Ectodermal cell (in vitro differentiated cells): ENCODE results near the gene LANCL1. TPM values are rescaled to one million over a fixed set of nuclear protein-coding genes. Genes with fewer than 3 reads are reported as not detected.

Experiments used
- H3K27ac ChIP-seq: 2 replicates; pipeline ENCODE4 v1.7.0; 2013; ENCODE audit warnings: mild to moderate bottlenecking, low read depth, low read length; ENCODE audit not compliant: insufficient read depth, poor library complexity, severe bottlenecking
- H3K27me3 ChIP-seq: 2 replicates; pipeline ENCODE4 v1.7.0; 2013; ENCODE audit warnings: mild to moderate bottlenecking, low read length; ENCODE audit not compliant: insufficient read depth, control insufficient read depth, poor library complexity, severe bottlenecking
- H3K36me3 ChIP-seq: one replicate; pipeline ENCODE4 v1.7.0; 2013; ENCODE audit warnings: low read length; ENCODE audit not compliant: control insufficient read depth, insufficient read depth
- H3K4me1 ChIP-seq: one replicate; pipeline ENCODE4 v1.7.0; 2013; ENCODE audit warnings: low read length; ENCODE audit not compliant: control insufficient read depth, insufficient read depth
- H3K4me3 ChIP-seq: 2 replicates; pipeline ENCODE4 v1.7.0; 2013; ENCODE audit warnings: low read depth, low read length, control low read depth; ENCODE audit not compliant: insufficient read depth
- H3K9me3 ChIP-seq: 2 replicates; pipeline ENCODE4 v1.7.0; 2013; ENCODE audit warnings: mild to moderate bottlenecking, low read length, moderate library complexity; ENCODE audit not compliant: control insufficient read depth
- WGBS, 2 experiments: methylation state at CpG; one replicate each; pipeline ENCODE4 v1.1.7; 2013; ENCODE audit warnings: missing lambda C conversion rate in 2 of 2; 5-methylcytosine and 5-hydroxymethylcytosine counted together
- polyA plus RNA-seq, 4 experiments: library from polyadenylated mRNA; stranded (reverse); fragments of 50-300 nt; gene quantifications; one replicate each; pipeline ENCODE4 v1.2.3, GENCODE V29; 2013

LANCL1 gene
- polyA plus RNA-seq (2013, experiment 1 of 4), result 73.8 TPM
- 87.7 TPM for polyA plus RNA-seq (2013, experiment 2 of 4)
- polyA plus RNA-seq (2013, experiment 3 of 4), result 62.1 TPM
- 67.6 TPM for polyA plus RNA-seq (2013, experiment 4 of 4)

- H3K9me3 ChIP-seq, result no peaks in the 10 kb centered on the region
- peaks cover 9% of the 10 kb centered on the region for H3K36me3 ChIP-seq
- no peak within 1 kb of the TSS for H3K27ac ChIP-seq
- 1 to 2% methylated on average over 43 to 48 of the region's 49 CpGs for WGBS, 2 experiments
- no peaks in the 10 kb centered on the region for H3K27me3 ChIP-seq
- H3K4me1 ChIP-seq, result no peaks in the 10 kb centered on the region
- peak within 1 kb of the TSS; percentile 72 for H3K4me3 ChIP-seq
Measured at GRCh38 chr2:210476194-210477128, at the start of gene LANCL1. Gene LANCL1, minus strand, starts transcription at chr2:210476759. Its CDS starts 363 bp downstream, at chr2:210476396.

- H3K4me1 ChIP-seq, result no peaks in the 10 kb centered on the region
- H3K27me3 ChIP-seq, result no peaks in the 10 kb centered on the region
- no peaks in the 10 kb centered on the region for H3K9me3 ChIP-seq
- no peak overlapping the region for H3K4me3 ChIP-seq
- no peak overlapping the region for H3K27ac ChIP-seq
- no peaks in the 10 kb centered on the region for H3K36me3 ChIP-seq
Measured at GRCh38 chr2:210524533-210524932, 48.0 kb upstream of the LANCL1 start.

GRCh38 chr2:210523650-210524289, 47.2 kb upstream of the LANCL1 start:
- no peaks in the 10 kb centered on the region for H3K9me3 ChIP-seq
- no peaks in the 10 kb centered on the region for H3K27me3 ChIP-seq
- no peaks in the 10 kb centered on the region for H3K36me3 ChIP-seq
- H3K4me1 ChIP-seq, result no peaks in the 10 kb centered on the region
- 93 to 94% methylated on average over 4 of the region's 4 CpGs for WGBS, 2 experiments
- H3K4me3 ChIP-seq, result no peak overlapping the region
- H3K27ac ChIP-seq, result no peak overlapping the region

- Histone ChIP-seq H3K4me3 (no peak overlapping the region), H3K9me3 (no peaks in the 10 kb centered on the region), H3K27ac (no peak overlapping the region), H3K36me3 (no peaks in the 10 kb centered on the region), H3K27me3 (no peaks in the 10 kb centered on the region), H3K4me1 (no peaks in the 10 kb centered on the region)
Measured at GRCh38 chr2:210522399-210522798, 45.8 kb upstream of the LANCL1 start.

GRCh38 chr2:210519594-210519993, 43.0 kb upstream of the LANCL1 start:
- H3K27ac ChIP-seq, result no peak overlapping the region
- no peaks in the 10 kb centered on the region for H3K36me3 ChIP-seq
- no peaks in the 10 kb centered on the region for H3K9me3 ChIP-seq
- H3K4me1 ChIP-seq, result no peaks in the 10 kb centered on the region
- H3K27me3 ChIP-seq, result no peaks in the 10 kb centered on the region
- WGBS, 2 experiments, result 95 to 97% methylated on average over 5 of the region's 5 CpGs
- H3K4me3 ChIP-seq, result no peak overlapping the region

- no peaks in the 10 kb centered on the region for H3K36me3 ChIP-seq
Measured at GRCh38 chr2:210517264-210517663, 40.7 kb upstream of the LANCL1 start.

GRCh38 chr2:210515911-210516310, 39.4 kb upstream of the LANCL1 start:
- 41 to 47% methylated on average over 2 of the region's 2 CpGs for WGBS, 2 experiments
- no peak overlapping the region for H3K4me3 ChIP-seq
- H3K27ac ChIP-seq, result no peak overlapping the region
- H3K36me3 ChIP-seq, result no peaks in the 10 kb centered on the region
- H3K4me1 ChIP-seq, result no peaks in the 10 kb centered on the region
- H3K9me3 ChIP-seq, result no peaks in the 10 kb centered on the region
- H3K27me3 ChIP-seq, result no peaks in the 10 kb centered on the region

More at GRCh38 chr2:210517264-210517663, 40.7 kb upstream of the LANCL1 start:
- Histone ChIP-seq H3K4me1 (no peaks in the 10 kb centered on the region), H3K27ac (no peak overlapping the region), H3K4me3 (no peak overlapping the region), H3K9me3 (no peaks in the 10 kb centered on the region), H3K27me3 (no peaks in the 10 kb centered on the region)
- 96 to 100% methylated on average over 4 of the region's 4 CpGs for WGBS, 2 experiments

- H3K4me3 ChIP-seq, result no peak overlapping the region
- H3K27me3 ChIP-seq, result no peaks in the 10 kb centered on the region
- H3K36me3 ChIP-seq, result peaks cover 7% of the 10 kb centered on the region
- peaks cover 6% of the 10 kb centered on the region for H3K4me1 ChIP-seq
- peaks cover 4% of the 10 kb centered on the region for H3K9me3 ChIP-seq
- H3K27ac ChIP-seq, result no peak overlapping the region
- WGBS, 2 experiments, result 44 to 56% methylated on average over 4 to 5 of the region's 5 CpGs
Measured at GRCh38 chr2:210503725-210504191, 27.2 kb upstream of the LANCL1 start.

- H3K9me3 ChIP-seq, result peaks cover 4% of the 10 kb centered on the region
- H3K4me3 ChIP-seq, result no peak overlapping the region
- 35 to 47% methylated on average over 7 of the region's 7 CpGs for WGBS, 2 experiments
- no peaks in the 10 kb centered on the region for H3K27me3 ChIP-seq
- no peak overlapping the region for H3K27ac ChIP-seq
- peaks cover 6% of the 10 kb centered on the region for H3K4me1 ChIP-seq
- H3K36me3 ChIP-seq, result peaks cover 7% of the 10 kb centered on the region
Measured at GRCh38 chr2:210503001-210503623, 26.6 kb upstream of the LANCL1 start.

GRCh38 chr2:210496512-210496911, 20.0 kb upstream of the LANCL1 start:
- no peak overlapping the region for H3K4me3 ChIP-seq
- WGBS, 2 experiments, result 86 to 88% methylated on average over 2 of the region's 3 CpGs
- no peaks in the 10 kb centered on the region for H3K36me3 ChIP-seq

More at GRCh38 chr2:210496512-210496911, 20.0 kb upstream of the LANCL1 start:
- H3K9me3 ChIP-seq, result no peaks in the 10 kb centered on the region
- H3K27ac ChIP-seq, result no peak overlapping the region
- no peaks in the 10 kb centered on the region for H3K4me1 ChIP-seq
- H3K27me3 ChIP-seq, result no peaks in the 10 kb centered on the region
